HG02884 (cell line): Measurements from ENCODE around the gene ITGA6.
A peak's percentile ranks its signal among the peaks of the same experiment; 100 is the strongest.

Experiments
- ATAC-seq: cut with Tn5 transposase; IDR thresholded peaks from one replicate; pipeline ENCODE4 v1.9.1; 2021; ENCODE audit warnings: mild to moderate bottlenecking, moderate library complexity; ENCODE audit not compliant: unreplicated experiment

The ITGA6 gene

GRCh38 chr2:172462849-172463381 is 35.5 kb downstream of the ITGA6 start:
- ATAC-seq = peak; percentile 55

GRCh38 chr2:172464400-172465129 is 37.2 kb downstream of the ITGA6 start:
- no peak for ATAC-seq

- no peak for ATAC-seq
Measured at GRCh38 chr2:172465417-172466334, 38.3 kb downstream of the ITGA6 start.

GRCh38 chr2:172467382-172467781 is 40.0 kb downstream of the ITGA6 start:
- ATAC-seq = no peak

- no peak for ATAC-seq
Measured at GRCh38 chr2:172470958-172471922, 43.9 kb downstream of the ITGA6 start.

GRCh38 chr2:172472446-172473033 is 45.2 kb downstream of the ITGA6 start:
- no peak for ATAC-seq

- no peak for ATAC-seq
Measured at GRCh38 chr2:172473167-172473566, 45.8 kb downstream of the ITGA6 start.

GRCh38 chr2:172478353-172478752 is 51.0 kb downstream of the ITGA6 start:
- ATAC-seq = no peak

- no peak for ATAC-seq
Measured at GRCh38 chr2:172480301-172481218, 53.2 kb downstream of the ITGA6 start.

- ATAC-seq = no peak
Measured at GRCh38 chr2:172481507-172482262, 54.3 kb downstream of the ITGA6 start.

GRCh38 chr2:172484253-172484652 is 56.9 kb downstream of the ITGA6 start:
- no peak for ATAC-seq

GRCh38 chr2:172484706-172485105 is 57.3 kb downstream of the ITGA6 start:
- no peak for ATAC-seq

GRCh38 chr2:172488556-172488955 is 61.2 kb downstream of the ITGA6 start:
- no peak for ATAC-seq

GRCh38 chr2:172489681-172490080 is 62.3 kb downstream of the ITGA6 start:
- no peak for ATAC-seq

GRCh38 chr2:172496160-172496608 is 68.8 kb downstream of the ITGA6 start:
- ATAC-seq = no peak

GRCh38 chr2:172507199-172507598 is 79.8 kb downstream of the ITGA6 start:
- no peak for ATAC-seq

GRCh38 chr2:172510088-172510487 is 82.7 kb downstream of the ITGA6 start:
- ATAC-seq = no peak

- ATAC-seq = no peak
Measured at GRCh38 chr2:172510548-172510947, 83.2 kb downstream of the ITGA6 start.
